ENCODE results near the gene MXD4.

MXD4 gene

DNA sequence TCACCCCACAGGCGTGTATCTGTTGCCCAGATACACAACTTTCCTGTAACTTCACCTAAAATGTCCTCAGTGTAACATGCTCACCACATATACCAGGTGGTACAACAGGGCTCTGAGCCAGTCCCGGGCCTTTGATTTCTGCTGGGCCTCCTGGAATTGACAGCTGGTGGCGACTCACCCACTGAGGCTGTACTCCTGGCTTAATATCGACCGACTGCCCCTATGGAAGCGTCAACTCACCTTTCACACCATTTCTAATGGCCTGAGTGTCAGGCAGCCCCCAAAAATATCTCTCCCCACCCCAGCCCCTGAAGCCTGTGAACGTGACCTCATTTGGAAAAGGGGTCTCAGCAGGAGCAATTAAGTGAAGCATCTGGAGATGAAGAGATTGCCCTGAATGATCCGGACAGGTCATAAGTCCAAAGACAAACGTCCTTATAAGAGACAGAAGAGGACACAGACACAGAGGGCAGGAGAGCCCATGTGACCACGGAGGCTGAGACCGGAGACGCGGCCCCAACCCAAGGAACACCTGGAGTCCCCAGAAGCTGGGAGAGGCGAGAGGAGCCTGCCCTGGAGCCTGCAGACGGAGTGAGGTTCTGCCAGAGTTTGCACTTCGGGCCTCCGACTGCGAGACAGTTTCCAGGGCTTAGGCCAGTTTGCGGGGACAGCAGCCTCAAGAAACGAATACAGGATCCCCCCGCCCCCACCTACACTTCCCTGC is 12.6 kb upstream of the MXD4 start:
- no peak for DNase-seq (ENCODE audit: extremely low spot score)
- CTCF ChIA-PET: no interaction called here
- POLR2A ChIA-PET: no interaction called here
- no peak for TF ChIP-seq ZNF384 (IDR thresholded peaks at IDR 0.05)
- no peak for TF ChIP-seq SP1 (IDR thresholded peaks at IDR 0.05)
- TF ChIP-seq TARDBP (IDR thresholded peaks at IDR 0.05): no peak
- no peak for TF ChIP-seq FOXM1 (IDR thresholded peaks at IDR 0.05; ENCODE audit: borderline replicate concordance)
- TF ChIP-seq NFRKB (IDR thresholded peaks at IDR 0.05): no peak
- TF ChIP-seq, protein P1, sequence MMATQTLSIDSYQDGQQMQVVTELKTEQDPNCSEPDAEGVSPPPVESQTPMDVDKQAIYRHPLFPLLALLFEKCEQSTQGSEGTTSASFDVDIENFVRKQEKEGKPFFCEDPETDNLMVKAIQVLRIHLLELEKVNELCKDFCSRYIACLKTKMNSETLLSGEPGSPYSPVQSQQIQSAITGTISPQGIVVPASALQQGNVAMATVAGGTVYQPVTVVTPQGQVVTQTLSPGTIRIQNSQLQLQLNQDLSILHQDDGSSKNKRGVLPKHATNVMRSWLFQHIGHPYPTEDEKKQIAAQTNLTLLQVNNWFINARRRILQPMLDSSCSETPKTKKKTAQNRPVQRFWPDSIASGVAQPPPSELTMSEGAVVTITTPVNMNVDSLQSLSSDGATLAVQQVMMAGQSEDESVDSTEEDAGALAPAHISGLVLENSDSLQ (IDR thresholded peaks at IDR 0.05): no peak
- TF ChIP-seq SUZ12 (IDR thresholded peaks at IDR 0.05): no peak
- TF ChIP-seq L3MBTL2 (conservative IDR thresholded peaks at IDR 0.05): no peak
- TF ChIP-seq CTBP1 (IDR thresholded peaks at IDR 0.05; ENCODE audit: borderline replicate concordance): no peak
- no peak for TF ChIP-seq LEF1 (IDR thresholded peaks at IDR 0.05; ENCODE audit: borderline replicate concordance)
- no peak for TF ChIP-seq ELF4 (IDR thresholded peaks at IDR 0.05)
- TF ChIP-seq FOXA1 (IDR thresholded peaks at IDR 0.05): no peak
- TF ChIP-seq FOXK2 (IDR thresholded peaks at IDR 0.05): no peak
- TF ChIP-seq ARNT (IDR thresholded peaks at IDR 0.05): no peak
- no peak for TF ChIP-seq BHLHE40 (IDR thresholded peaks at IDR 0.05; ENCODE audit: borderline replicate concordance)
- no peak for TF ChIP-seq HDGF (IDR thresholded peaks at IDR 0.05; ENCODE audit: borderline replicate concordance)

DNA sequence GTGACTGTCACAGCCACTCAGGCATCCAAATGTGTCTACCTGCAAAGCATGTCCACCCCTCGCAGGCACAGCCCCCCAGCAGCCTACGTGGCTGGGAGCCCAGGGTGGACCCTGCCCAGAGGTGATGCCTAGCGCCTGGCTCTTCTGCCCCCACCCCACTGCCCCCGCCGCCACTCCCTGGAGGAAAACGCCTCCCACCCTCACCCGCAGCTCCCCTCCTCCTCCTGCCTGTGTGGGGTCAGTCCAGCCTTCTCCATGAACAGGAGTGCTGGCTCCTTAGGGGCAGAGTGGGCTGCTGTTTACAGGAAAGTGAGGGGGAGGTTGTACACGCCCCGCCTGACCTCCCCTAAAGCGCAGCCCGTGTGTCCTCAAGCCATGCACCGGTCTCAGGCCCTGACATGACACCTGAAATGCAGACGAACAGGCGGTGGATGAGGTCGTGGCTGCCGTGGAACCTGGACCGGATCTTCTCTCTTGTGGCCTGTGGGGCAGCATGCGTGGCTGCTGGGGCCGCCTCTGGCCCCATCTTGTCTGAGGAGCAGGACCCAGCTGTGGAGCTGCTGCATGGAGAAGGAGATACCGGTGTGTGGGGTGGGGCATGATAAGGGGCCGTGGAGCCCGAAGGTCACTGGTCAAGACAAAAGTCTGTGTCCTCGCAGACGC is 11.9 kb upstream of the MXD4 start:
- POLR2A ChIA-PET: interaction anchor here (0.9 to 1.3 kb wide), 2 partner anchors 10 to 12 kb away, joined by 3 read pairs; partner anchors contain the start of gene MXD4
- TF ChIP-seq, protein P1 (IDR thresholded peaks at IDR 0.05): no peak
- TF ChIP-seq LEF1 (IDR thresholded peaks at IDR 0.05; ENCODE audit: borderline replicate concordance) (no peak), ELF4 (IDR thresholded peaks at IDR 0.05) (no peak), CTBP1 (IDR thresholded peaks at IDR 0.05; ENCODE audit: borderline replicate concordance) (no peak), BHLHE40 (IDR thresholded peaks at IDR 0.05; ENCODE audit: borderline replicate concordance) (no peak), FOXK2 (IDR thresholded peaks at IDR 0.05) (no peak), TARDBP (IDR thresholded peaks at IDR 0.05) (no peak), SP1 (IDR thresholded peaks at IDR 0.05) (no peak), ZNF384 (IDR thresholded peaks at IDR 0.05) (no peak), FOXA1 (IDR thresholded peaks at IDR 0.05) (no peak)
- CTCF ChIA-PET: no interaction called here
- DNase-seq (ENCODE audit: extremely low spot score): no peak

DNA sequence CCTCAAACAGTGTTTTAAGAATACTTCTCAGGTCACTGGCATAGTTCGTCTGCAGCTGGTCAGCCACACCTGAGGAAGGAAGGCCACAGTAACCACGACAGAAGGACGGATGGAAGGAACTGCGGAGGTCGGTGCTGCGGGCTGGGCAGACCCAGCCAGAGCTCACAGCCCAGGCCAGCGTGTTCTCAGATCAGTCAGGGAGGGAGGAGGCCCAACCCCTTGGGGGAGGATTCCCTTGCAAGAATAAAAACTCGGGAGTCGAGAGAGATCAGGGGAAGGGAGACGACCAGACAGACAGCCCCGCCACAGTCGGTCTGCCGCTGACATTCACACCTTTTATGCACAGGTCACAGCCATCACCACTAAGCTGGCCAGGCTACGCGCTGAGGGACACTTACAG is 11.3 kb upstream of the MXD4 start:
- TF ChIP-seq SP1 (IDR thresholded peaks at IDR 0.05): no peak
- no peak for TF ChIP-seq L3MBTL2 (conservative IDR thresholded peaks at IDR 0.05)
- no peak for TF ChIP-seq BHLHE40 (IDR thresholded peaks at IDR 0.05; ENCODE audit: borderline replicate concordance)
- no peak for TF ChIP-seq TARDBP (IDR thresholded peaks at IDR 0.05)
- ChIA-PET POLR2A (interaction anchor here (0.9 to 1.3 kb wide), 2 partner anchors 9 to 11 kb away, joined by 3 read pairs; partner anchors contain the start of gene MXD4), CTCF (no interaction called here)
- no peak for DNase-seq (ENCODE audit: extremely low spot score)

DNA sequence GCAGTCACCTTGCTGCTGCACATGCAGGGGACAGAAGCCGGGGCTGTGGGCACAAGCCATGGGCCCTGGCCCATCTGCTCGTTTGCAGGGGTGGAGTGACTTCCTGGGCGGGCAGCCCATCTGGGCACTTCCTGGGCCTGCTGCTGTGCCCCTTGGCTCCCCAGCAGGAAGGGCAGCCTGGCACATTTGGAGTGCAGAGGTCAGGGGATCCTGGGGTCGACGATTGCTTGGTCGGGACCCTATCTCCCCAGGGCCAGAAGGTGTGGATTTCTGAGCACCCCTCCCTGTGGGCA is 10.9 kb upstream of the MXD4 start:
- ChIA-PET CTCF (no interaction called here), POLR2A (interaction anchor here (0.9 to 1.3 kb wide), 2 partner anchors 9 to 11 kb away, joined by 3 read pairs; partner anchors contain the start of gene MXD4)
- TF ChIP-seq NFRKB (IDR thresholded peaks at IDR 0.05) (no peak), FOXK2 (IDR thresholded peaks at IDR 0.05) (no peak), ELF4 (IDR thresholded peaks at IDR 0.05) (no peak), HDGF (IDR thresholded peaks at IDR 0.05; ENCODE audit: borderline replicate concordance) (no peak), SP1 (IDR thresholded peaks at IDR 0.05) (no peak)
- TF ChIP-seq, protein P1 (IDR thresholded peaks at IDR 0.05): no peak
- DNase-seq (ENCODE audit: extremely low spot score): no peak

DNA sequence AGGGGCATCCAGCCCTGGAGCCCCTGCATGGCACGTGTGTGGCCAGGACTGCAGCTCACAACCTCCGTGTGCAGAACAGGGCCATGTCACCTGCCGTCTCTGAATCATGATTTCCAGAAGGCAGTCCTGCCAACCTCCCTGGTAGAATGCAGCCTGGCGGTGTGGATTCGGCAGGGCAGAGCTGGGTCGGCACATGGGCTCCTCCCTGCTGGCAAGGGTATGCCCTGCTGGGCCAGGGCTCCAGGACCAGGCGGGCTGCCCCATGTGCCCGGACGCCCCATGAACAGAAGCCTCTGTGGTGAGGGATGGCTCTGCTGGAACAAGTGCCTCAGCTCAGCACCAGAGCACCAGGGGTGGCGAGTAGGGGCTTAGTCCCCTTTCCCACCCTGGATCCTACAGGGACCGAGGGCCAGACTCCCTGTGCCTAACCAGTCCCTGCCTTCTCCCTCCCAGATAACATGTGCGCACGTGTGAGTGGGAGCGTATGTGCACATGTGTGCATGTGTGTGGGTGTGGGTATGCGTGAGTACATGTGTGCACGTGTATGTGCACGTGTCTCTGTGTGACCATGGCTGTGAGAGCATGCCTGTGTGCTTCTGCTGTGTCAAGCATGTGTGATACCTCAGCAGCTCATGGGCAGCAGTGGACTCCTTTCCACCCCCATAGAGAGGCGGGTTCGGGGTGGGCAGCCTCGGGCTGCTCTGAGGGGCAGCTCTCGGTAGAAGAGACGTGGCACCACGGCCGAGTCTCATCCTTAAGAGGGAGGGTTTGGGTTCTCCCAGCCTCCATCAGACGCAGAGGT is 10.3 kb upstream of the MXD4 start:
- CTCF ChIA-PET: no interaction called here
- POLR2A ChIA-PET: interaction anchor here (1.1 to 1.3 kb wide), 2 partner anchors 10 kb away, joined by 3 read pairs; partner anchors contain the start of gene MXD4
- DNase-seq (ENCODE audit: extremely low spot score): no peak
- TF ChIP-seq CTBP1 (IDR thresholded peaks at IDR 0.05; ENCODE audit: borderline replicate concordance): no peak
- TF ChIP-seq, protein P1 (IDR thresholded peaks at IDR 0.05): no peak
- no peak for TF ChIP-seq FOXK2 (IDR thresholded peaks at IDR 0.05)
- no peak for TF ChIP-seq HDGF (IDR thresholded peaks at IDR 0.05; ENCODE audit: borderline replicate concordance)
- TF ChIP-seq FOXM1 (IDR thresholded peaks at IDR 0.05; ENCODE audit: borderline replicate concordance): no peak
- TF ChIP-seq LEF1 (IDR thresholded peaks at IDR 0.05; ENCODE audit: borderline replicate concordance): no peak
- no peak for TF ChIP-seq NFRKB (IDR thresholded peaks at IDR 0.05)
- no peak for TF ChIP-seq TARDBP (IDR thresholded peaks at IDR 0.05)
- no peak for TF ChIP-seq ELF4 (IDR thresholded peaks at IDR 0.05)
- no peak for TF ChIP-seq BHLHE40 (IDR thresholded peaks at IDR 0.05; ENCODE audit: borderline replicate concordance)
- TF ChIP-seq SP1 (IDR thresholded peaks at IDR 0.05): no peak
- no peak for TF ChIP-seq L3MBTL2 (conservative IDR thresholded peaks at IDR 0.05)
